GM12878 (cell line): ENCODE results near the gene CETN2.

Experiments
- HDAC2 ChIP-seq: fragments of 200-600 bp; sonication (generic); IDR thresholded peaks from 2 replicates; pipeline ENCODE4 v1.6.1; 2017
- POLR2A ChIP-seq: IDR thresholded peaks from 2 replicates; pipeline ENCODE4 v1.6.1; 2011; ENCODE audit warnings: low read depth, mild to moderate bottlenecking, low read length
- RAD21 ChIP-seq: IDR thresholded peaks from 2 replicates; pipeline ENCODE4 v1.6.1; 2011; ENCODE audit warnings: mild to moderate bottlenecking, low read depth, low read length, moderate library complexity; ENCODE audit not compliant: insufficient read depth
- TBL1XR1 ChIP-seq: IDR thresholded peaks from 2 replicates; pipeline ENCODE4 v1.6.1; 2012; ENCODE audit warnings: low read depth, low read length, improper control_type of control experiment

DNA sequence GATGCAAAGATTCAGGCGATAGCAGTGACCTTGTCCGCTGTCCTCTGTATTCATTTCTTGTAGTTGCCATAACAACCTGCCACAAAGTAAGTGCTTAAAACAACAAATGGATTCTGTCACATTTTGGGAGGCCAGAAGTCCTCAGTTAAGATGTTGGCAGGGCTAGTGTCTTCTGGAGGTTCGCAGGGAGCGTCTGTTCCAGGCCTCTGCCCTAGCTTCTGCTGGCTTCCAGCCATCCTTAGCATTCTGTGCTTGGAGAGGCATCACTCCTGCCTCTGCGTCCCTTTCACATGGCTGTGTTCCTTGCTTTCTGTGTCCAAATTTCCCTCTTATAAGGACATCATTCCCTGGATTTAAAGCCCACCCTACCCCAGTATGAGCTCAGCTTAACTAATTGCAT lies 35.8 kb upstream of the CETN2 start:
- no peak for TF ChIP-seq TBL1XR1
- TF ChIP-seq POLR2A = no peak
- no peak for TF ChIP-seq HDAC2
- TF ChIP-seq RAD21 = no peak
